IMR-90 (cell line): ENCODE measurements around the gene ZNF397. TPM values are rescaled to one million over a fixed set of nuclear protein-coding genes. Genes with fewer than 3 reads are reported as not detected.

ENCODE experiments used
- ATAC-seq: fragments of 200-7000 bp; cut with Tn5 transposase; 2 replicates; pipeline ENCODE4 v1.9.1; 2020; ENCODE audit warnings: low read depth, mild to moderate bottlenecking, moderate library complexity
- BruUV-seq: library from RNA; stranded (reverse); fragments of 400-500 nt; replicated peaks from 2 replicates; lab custom pipeline; 2021; lab: Mats Ljungman, UMichigan
- CTCF ChIA-PET: fragments of 300-600 bp; formaldehyde crosslinking; extraction: SDS; loops from one replicate; lab custom pipeline; 2021; ENCODE audit warnings: antibody characterized with exemption; lab: Yijun Ruan, JAX
- POLR2A ChIA-PET: fragments of 300-600 bp; sonication (Branson Sonifier 250); formaldehyde crosslinking; loops from one replicate; lab custom pipeline; 2022; ENCODE audit warnings: antibody characterized with exemption; ENCODE audit not compliant: unreplicated experiment; lab: Charles Lee
- DNase-seq: peaks from one replicate; pipeline ENCODE4 v3.0.0; 2013
- H2AFZ ChIP-seq: replicated peaks from 2 replicates; pipeline ENCODE3; 2013; ENCODE audit warnings: low read length, mild to moderate bottlenecking; ENCODE audit not compliant: poor library complexity
- H2AK5ac ChIP-seq: 2 replicates; pipeline ENCODE4 v1.6.1; 2013; ENCODE audit warnings: low read depth, low read length, inconsistent platforms
- H2AK9ac ChIP-seq: replicated peaks from 2 replicates; pipeline ENCODE3; 2013; ENCODE audit warnings: mild to moderate bottlenecking, low read depth, low read length, moderate library complexity; ENCODE audit not compliant: poor library complexity
- H2BK120ac ChIP-seq: 2 replicates; pipeline ENCODE4 v1.6.1; 2013; ENCODE audit warnings: low read depth, low read length, inconsistent platforms
- H2BK15ac ChIP-seq: 3 replicates; pipeline ENCODE4 v1.6.1; 2013; ENCODE audit warnings: low read depth, low read length, inconsistent platforms
- H2BK20ac ChIP-seq: 2 replicates; pipeline ENCODE4 v1.6.1; 2013; ENCODE audit warnings: low read depth, mild to moderate bottlenecking, inconsistent platforms, low read length, moderate library complexity
- H2BK5ac ChIP-seq: 2 replicates; pipeline ENCODE4 v1.6.1; 2013; ENCODE audit warnings: mild to moderate bottlenecking, low read depth, low read length, inconsistent platforms; ENCODE audit not compliant: poor library complexity, severe bottlenecking
- H3K14ac ChIP-seq: replicated peaks from 2 replicates; pipeline ENCODE4 v1.6.1; 2013; ENCODE audit warnings: low read depth, low read length, inconsistent platforms
- H3K18ac ChIP-seq: 2 replicates; pipeline ENCODE4 v1.6.1; 2013; ENCODE audit warnings: low read depth, low read length, control low read depth
- H3K23ac ChIP-seq: 2 replicates; pipeline ENCODE4 v1.6.1; 2013; ENCODE audit warnings: low read depth, low read length, inconsistent platforms
- H3K27ac ChIP-seq: 2 replicates; pipeline ENCODE4 v1.5.1; 2013; ENCODE audit warnings: mild to moderate bottlenecking, control low read depth, low read length; ENCODE audit not compliant: insufficient read depth
- H3K27me3 ChIP-seq: 2 replicates; pipeline ENCODE4 v1.6.1; 2013; ENCODE audit warnings: low read length; ENCODE audit not compliant: control insufficient read depth, insufficient read depth
- H3K36me3 ChIP-seq: 2 replicates; pipeline ENCODE4 v1.6.1; 2013; ENCODE audit warnings: low read length, mixed read lengths; ENCODE audit not compliant: control insufficient read depth, insufficient read depth
- H3K4ac ChIP-seq: 2 replicates; pipeline ENCODE4 v1.6.1; 2013; ENCODE audit warnings: low read depth, low read length, inconsistent platforms
- H3K4me1 ChIP-seq: 2 replicates; pipeline ENCODE4 v1.6.1; 2013; ENCODE audit warnings: low read length, mixed read lengths; ENCODE audit not compliant: control insufficient read depth, insufficient read depth
- H3K4me2 ChIP-seq: 2 replicates; pipeline ENCODE4 v1.6.1; 2013; ENCODE audit warnings: low read depth, mild to moderate bottlenecking, control low read depth, low read length, moderate library complexity
- H3K4me3 ChIP-seq: 2 replicates; pipeline ENCODE4 v1.5.1; 2013; ENCODE audit warnings: low read depth, mild to moderate bottlenecking, control low read depth, low read length, moderate library complexity; ENCODE audit not compliant: insufficient read depth
- H3K56ac ChIP-seq: 2 replicates; pipeline ENCODE4 v1.6.1; 2013; ENCODE audit warnings: low read length, inconsistent platforms; ENCODE audit not compliant: insufficient read depth; ENCODE audit errors: extremely low read depth
- H3K79me1 ChIP-seq, 2 experiments: 2 replicates each; pipeline ENCODE4 v1.6.1; 2013; ENCODE audit warnings: low read length in 2 of 2, inconsistent platforms in 1 of 2, low read depth in 1 of 2
- H3K9ac ChIP-seq: 2 replicates; pipeline ENCODE4 v1.6.1; 2013; ENCODE audit warnings: low read depth, low read length, control low read depth
- H3K9me1 ChIP-seq: 2 replicates; pipeline ENCODE4 v1.6.1; 2013; ENCODE audit warnings: low read length, inconsistent platforms; ENCODE audit not compliant: insufficient read depth
- H3K9me3 ChIP-seq: 2 replicates; pipeline ENCODE4 v1.6.1; 2013; ENCODE audit warnings: low read length; ENCODE audit not compliant: control insufficient read depth, insufficient read depth
- H4K20me1 ChIP-seq: 2 replicates; pipeline ENCODE4 v1.6.1; 2013; ENCODE audit warnings: low read length, inconsistent platforms; ENCODE audit not compliant: insufficient read depth
- H4K5ac ChIP-seq: 2 replicates; pipeline ENCODE4 v1.6.1; 2013; ENCODE audit warnings: mild to moderate bottlenecking, low read depth, low read length, control low read depth
- H4K8ac ChIP-seq, 2 experiments: 2 replicates each; pipeline ENCODE4 v1.6.1; 2013; ENCODE audit warnings: low read depth in 2 of 2, low read length in 2 of 2, control low read depth in 1 of 2, inconsistent platforms in 1 of 2
- H4K91ac ChIP-seq: 2 replicates; pipeline ENCODE4 v1.6.1; 2013; ENCODE audit warnings: low read depth, low read length, inconsistent platforms; ENCODE audit not compliant: insufficient read depth
- BHLHE40 ChIP-seq: fragments of 150-350 bp; IDR thresholded peaks from 2 replicates; pipeline ENCODE4 v1.6.1; 2016; ENCODE audit warnings: mild to moderate bottlenecking, low read depth, low read length
- CEBPB ChIP-seq: IDR thresholded peaks from 2 replicates; pipeline ENCODE4 v1.6.1; 2012; ENCODE audit warnings: low read depth, low read length, improper control_type of control experiment
- CHD1 ChIP-seq: IDR thresholded peaks from 2 replicates; pipeline ENCODE4 v1.6.1; 2012; ENCODE audit warnings: low read depth, low read length, improper control_type of control experiment
- FOS ChIP-seq: fragments of 150-350 bp; IDR thresholded peaks from 2 replicates; pipeline ENCODE4 v1.6.1; 2016; ENCODE audit warnings: low read depth, low read length
- MAFK ChIP-seq: IDR thresholded peaks from 2 replicates; pipeline ENCODE4 v1.6.1; 2012; ENCODE audit warnings: low read depth, low read length, improper control_type of control experiment
- MAZ ChIP-seq: IDR thresholded peaks from 2 replicates; pipeline ENCODE4 v1.6.1; 2012; ENCODE audit warnings: low read depth, mild to moderate bottlenecking, low read length, improper control_type of control experiment, moderate library complexity, borderline replicate concordance
- MXI1 ChIP-seq: IDR thresholded peaks from 2 replicates; pipeline ENCODE4 v1.6.1; 2012; ENCODE audit warnings: low read depth, mild to moderate bottlenecking, low read length, moderate library complexity, borderline replicate concordance
- NFE2L2 ChIP-seq: fragments of 150-350 bp; IDR thresholded peaks from 2 replicates; pipeline ENCODE4 v1.6.1; 2016; ENCODE audit warnings: low read depth, mild to moderate bottlenecking, low read length
- POLR2A ChIP-seq: IDR thresholded peaks from 2 replicates; pipeline ENCODE4 v1.6.1; 2012; ENCODE audit warnings: mild to moderate bottlenecking, low read depth, low read length
- RAD21 ChIP-seq: IDR thresholded peaks from 2 replicates; pipeline ENCODE4 v1.6.1; 2012; ENCODE audit warnings: low read length, improper control_type of control experiment
- RCOR1 ChIP-seq: IDR thresholded peaks from 2 replicates; pipeline ENCODE4 v1.6.1; 2012; ENCODE audit warnings: mild to moderate bottlenecking, low read length, improper control_type of control experiment; ENCODE audit not compliant: insufficient replicate concordance
- RFX5 ChIP-seq: IDR thresholded peaks from 2 replicates; pipeline ENCODE4 v1.8.0; 2012; ENCODE audit warnings: low read depth, mild to moderate bottlenecking, low read length, moderate library complexity
- SMC3 ChIP-seq: fragments of 150-350 bp; IDR thresholded peaks from 2 replicates; pipeline ENCODE4 v1.6.1; 2016; ENCODE audit warnings: low read depth, mild to moderate bottlenecking, antibody characterized with exemption, low read length, moderate library complexity
- USF2 ChIP-seq: fragments of 150-350 bp; IDR thresholded peaks from 2 replicates; pipeline ENCODE4 v1.6.1; 2017; ENCODE audit warnings: mild to moderate bottlenecking, antibody characterized with exemption, low read length, low read depth
- WGBS, 2 experiments: methylation state at CpG; one replicate each; pipeline versions ENCODE4 v1.1.5 to v1.1.7; 2013; ENCODE audit warnings: missing lambda C conversion rate in 2 of 2; ENCODE audit not compliant: insufficient read length in 1 of 2; ENCODE audit errors: extremely low coverage in 2 of 2; 5-methylcytosine and 5-hydroxymethylcytosine counted together
- dilution Hi-C: fragments of 300-500 bp; cut with HindIII; formaldehyde crosslinking; loops from one replicate; pipeline ENCODE4 v1.14.3; 2018; ENCODE audit warnings: low sequenced_read_pairs; ENCODE audit not compliant: unreplicated experiment
- in situ Hi-C: fragments of 300-500 bp; cut with MboI; formaldehyde crosslinking; loops from 3 replicates; pipeline ENCODE4 v1.14.3; 2019; ENCODE audit warnings: low sequenced_read_pairs, inconsistent platforms, mixed read lengths
- intact Hi-C: fragments of 100-400 bp; cut with micrococcal nuclease; formaldehyde crosslinking; loops from 2 replicates; pipeline ENCODE4 v1.10.0; 2022
- polyA plus RNA-seq, 3 experiments: library from polyadenylated mRNA; depleted of rRNA; stranded (reverse); fragments of >200 nt; gene quantifications; 2 replicates each; pipeline ENCODE4 v1.2.3, GENCODE V29; 2012; ENCODE audit warnings: low replicate concordance in 1 of 3
- total RNA-seq: library from RNA; depleted of rRNA; stranded (reverse); fragments of >200 nt; gene quantifications from 2 replicates; pipeline ENCODE4 v1.2.3, GENCODE V29; 2012
- TF ChIP-seq, protein P1 (sequence below): conservative IDR thresholded peaks from 2 replicates; pipeline ENCODE4 v1.5.1; 2012; ENCODE audit warnings: mild to moderate bottlenecking, low read depth, low read length, improper control_type of control experiment
- TF ChIP-seq, protein P2 (sequence below): fragments of 150-350 bp; IDR thresholded peaks from 2 replicates; pipeline ENCODE4 v1.6.1; 2016; ENCODE audit warnings: low read depth, mild to moderate bottlenecking, low read length, moderate library complexity, borderline replicate concordance

ZNF397 gene
- total and polyA plus RNA-seq, 2 of the 4 experiments (the other 2 are of a cell fraction), result 5.5 to 9.9 TPM

DNA sequence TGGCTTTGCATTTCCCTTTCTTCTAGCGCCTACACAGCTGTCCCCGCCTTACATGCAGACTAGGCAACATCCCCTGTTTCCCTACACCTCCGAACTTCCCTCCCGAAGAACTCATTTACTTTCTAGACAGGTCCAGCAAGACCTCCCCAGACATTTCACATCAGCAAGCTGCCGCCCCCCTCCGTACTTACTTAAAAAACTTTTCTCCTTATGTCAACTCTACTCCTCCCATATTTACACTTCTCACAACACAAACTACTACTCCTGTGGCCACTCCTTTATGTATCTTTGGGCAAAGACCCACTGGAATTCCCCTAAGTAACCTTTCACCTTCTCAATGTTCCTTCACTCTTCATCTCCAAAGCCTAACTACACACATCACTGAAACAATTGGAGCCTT, 20.4 kb upstream of the ZNF397 start:
- no peaks in the 10 kb centered on the region for H3K9me3 ChIP-seq
- H2BK20ac ChIP-seq, result no peak overlapping the region
- no peak overlapping the region for H3K9ac ChIP-seq
- no peak overlapping the region for H2BK5ac ChIP-seq
- no peak overlapping the region for H2BK120ac ChIP-seq
- no peak overlapping the region for H3K4me3 ChIP-seq
- H2AFZ ChIP-seq, result no peak overlapping the region
- ATAC-seq (no peak), DNase-seq (no peak)
- no peaks in the 10 kb centered on the region; the same call in none of the 2 replicates for H3K27me3 ChIP-seq
- H3K4ac ChIP-seq, result no peak overlapping the region
- H3K79me1 ChIP-seq, result no peaks in the 10 kb centered on the region
- H3K14ac ChIP-seq, result no peak overlapping the region
- ChIA-PET POLR2A (no interaction called here), CTCF (no interaction called here)
- H3K18ac ChIP-seq, result no peak overlapping the region
- H3K27ac ChIP-seq, result no peak overlapping the region
- H4K20me1 ChIP-seq, result no peaks in the 10 kb centered on the region
- no peak overlapping the region for H2AK5ac ChIP-seq
- no peak overlapping the region for H4K8ac ChIP-seq
- TF ChIP-seq POLR2A (no peak), RCOR1 (no peak), MAFK (no peak), RAD21 (no peak), CEBPB (no peak), SMC3 (no peak), USF2 (no peak), MAZ (no peak), MXI1 (no peak), NFE2L2 (no peak), CHD1 (no peak), FOS (no peak), RFX5 (no peak), BHLHE40 (no peak)
- TF ChIP-seq, protein P1, sequence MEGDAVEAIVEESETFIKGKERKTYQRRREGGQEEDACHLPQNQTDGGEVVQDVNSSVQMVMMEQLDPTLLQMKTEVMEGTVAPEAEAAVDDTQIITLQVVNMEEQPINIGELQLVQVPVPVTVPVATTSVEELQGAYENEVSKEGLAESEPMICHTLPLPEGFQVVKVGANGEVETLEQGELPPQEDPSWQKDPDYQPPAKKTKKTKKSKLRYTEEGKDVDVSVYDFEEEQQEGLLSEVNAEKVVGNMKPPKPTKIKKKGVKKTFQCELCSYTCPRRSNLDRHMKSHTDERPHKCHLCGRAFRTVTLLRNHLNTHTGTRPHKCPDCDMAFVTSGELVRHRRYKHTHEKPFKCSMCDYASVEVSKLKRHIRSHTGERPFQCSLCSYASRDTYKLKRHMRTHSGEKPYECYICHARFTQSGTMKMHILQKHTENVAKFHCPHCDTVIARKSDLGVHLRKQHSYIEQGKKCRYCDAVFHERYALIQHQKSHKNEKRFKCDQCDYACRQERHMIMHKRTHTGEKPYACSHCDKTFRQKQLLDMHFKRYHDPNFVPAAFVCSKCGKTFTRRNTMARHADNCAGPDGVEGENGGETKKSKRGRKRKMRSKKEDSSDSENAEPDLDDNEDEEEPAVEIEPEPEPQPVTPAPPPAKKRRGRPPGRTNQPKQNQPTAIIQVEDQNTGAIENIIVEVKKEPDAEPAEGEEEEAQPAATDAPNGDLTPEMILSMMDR, result no peak
- TF ChIP-seq, protein P2, sequence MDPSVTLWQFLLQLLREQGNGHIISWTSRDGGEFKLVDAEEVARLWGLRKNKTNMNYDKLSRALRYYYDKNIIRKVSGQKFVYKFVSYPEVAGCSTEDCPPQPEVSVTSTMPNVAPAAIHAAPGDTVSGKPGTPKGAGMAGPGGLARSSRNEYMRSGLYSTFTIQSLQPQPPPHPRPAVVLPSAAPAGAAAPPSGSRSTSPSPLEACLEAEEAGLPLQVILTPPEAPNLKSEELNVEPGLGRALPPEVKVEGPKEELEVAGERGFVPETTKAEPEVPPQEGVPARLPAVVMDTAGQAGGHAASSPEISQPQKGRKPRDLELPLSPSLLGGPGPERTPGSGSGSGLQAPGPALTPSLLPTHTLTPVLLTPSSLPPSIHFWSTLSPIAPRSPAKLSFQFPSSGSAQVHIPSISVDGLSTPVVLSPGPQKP, result no peak
- no peaks in the 10 kb centered on the region for H3K4me1 ChIP-seq
- H3K4me2 ChIP-seq, result no peak overlapping the region
- H3K56ac ChIP-seq, result no peak overlapping the region
- dilution Hi-C loops (no loop called here), intact Hi-C loops (no loop called here), in situ Hi-C loops (no loop called here)
- BruUV-seq, result no TSS peak
- WGBS, 2 experiments, result 38% methylated on average over 4 of the region's 6 CpGs; no CpG with 5 or more reads in 1 of the 2 experiments
- no peak overlapping the region for H4K91ac ChIP-seq
- no peak overlapping the region for H2AK9ac ChIP-seq
- H4K5ac ChIP-seq, result no peak overlapping the region
- H3K36me3 ChIP-seq, result no peaks in the 10 kb centered on the region
- no peak overlapping the region for H3K23ac ChIP-seq
- no peaks in the 10 kb centered on the region for H3K9me1 ChIP-seq
- no peak overlapping the region for H2BK15ac ChIP-seq
